Stimulated activated CD8-positive, alpha-beta memory T cell treated with anti-CD3 and anti-CD28 coated beads, Interleukin-4, amount 100 ng/mL, for 24 hours (primary cell): ENCODE measurements around the gene OSBPL5.

Source experiments
- DNase-seq: peaks from one replicate; pipeline ENCODE4 v3.0.0-alpha.2; 2020; ENCODE audit warnings: low read depth

Gene OSBPL5

GRCh38 chr11:3148990-3149851, 15.9 kb downstream of the OSBPL5 start:
- no peak for DNase-seq

GRCh38 chr11:3148255-3148989, 16.7 kb downstream of the OSBPL5 start:
- DNase-seq = no peak

GRCh38 chr11:3147626-3148025, 17.5 kb downstream of the OSBPL5 start:
- DNase-seq = no peak

- DNase-seq = no peak
These were observed 17.9 kb downstream of the OSBPL5 start for GRCh38 chr11:3147257-3147619.

- no peak for DNase-seq
These were observed 18.4 kb downstream of the OSBPL5 start for GRCh38 chr11:3146612-3147256.

GRCh38 chr11:3145206-3145520, 19.9 kb downstream of the OSBPL5 start:
- DNase-seq = no peak

GRCh38 chr11:3144296-3145205, 20.6 kb downstream of the OSBPL5 start:
- DNase-seq = no peak

- DNase-seq = no peak
These were observed 21.8 kb downstream of the OSBPL5 start for GRCh38 chr11:3143136-3143880.

- no peak for DNase-seq
These were observed 24.9 kb downstream of the OSBPL5 start for GRCh38 chr11:3140291-3140603.

GRCh38 chr11:3139481-3140290, 25.4 kb downstream of the OSBPL5 start:
- no peak for DNase-seq

GRCh38 chr11:3139086-3139440, 26.0 kb downstream of the OSBPL5 start:
- DNase-seq = no peak

- no peak for DNase-seq
These were observed 26.7 kb downstream of the OSBPL5 start for GRCh38 chr11:3138178-3139085.

- DNase-seq = no peak
These were observed 27.5 kb downstream of the OSBPL5 start for GRCh38 chr11:3137486-3138177.

- no peak for DNase-seq
These were observed 28.3 kb downstream of the OSBPL5 start for GRCh38 chr11:3136546-3137455.

GRCh38 chr11:3135481-3136440, 29.3 kb downstream of the OSBPL5 start:
- DNase-seq = no peak

- no peak for DNase-seq
These were observed 30.2 kb downstream of the OSBPL5 start for GRCh38 chr11:3134651-3135480.
